NCI-H524 (cell line): ENCODE results near the gene ACTL9.

Experiments used
- DNase-seq, 2 experiments: peaks; one replicate each; lab custom pipeline; 2025; lab: John Stamatoyannopoulos, UW

ACTL9 gene

GRCh38 chr19:8684001-8684902, 14.3 kb downstream of the ACTL9 start:
- DNase-seq = no peak

- no peak for DNase-seq
Measured at GRCh38 chr19:8682931-8683330, 15.7 kb downstream of the ACTL9 start.

GRCh38 chr19:8682472-8682871, 16.1 kb downstream of the ACTL9 start:
- no peak for DNase-seq

GRCh38 chr19:8681345-8682029, 17.1 kb downstream of the ACTL9 start:
- no peak for DNase-seq

GRCh38 chr19:8680676-8681344, 17.8 kb downstream of the ACTL9 start:
- no peak for DNase-seq

GRCh38 chr19:8678244-8678807, 20.3 kb downstream of the ACTL9 start:
- DNase-seq = no peak

GRCh38 chr19:8675066-8675465, 23.5 kb downstream of the ACTL9 start:
- no peak for DNase-seq

- DNase-seq = no peak
Measured at GRCh38 chr19:8673276-8673891, 25.2 kb downstream of the ACTL9 start.

GRCh38 chr19:8666814-8667405, 31.7 kb downstream of the ACTL9 start:
- DNase-seq = no peak

- no peak for DNase-seq
Measured at GRCh38 chr19:8665468-8666213, 33.0 kb downstream of the ACTL9 start.

- no peak for DNase-seq
Measured at GRCh38 chr19:8664671-8665057, 33.9 kb downstream of the ACTL9 start.

GRCh38 chr19:8663920-8664670, 34.5 kb downstream of the ACTL9 start:
- no peak for DNase-seq

- DNase-seq = no peak
Measured at GRCh38 chr19:8662263-8662662, 36.3 kb downstream of the ACTL9 start.

GRCh38 chr19:8659905-8660304, 38.7 kb downstream of the ACTL9 start:
- DNase-seq = no peak

- DNase-seq = no peak
Measured at GRCh38 chr19:8657869-8658268, 40.7 kb downstream of the ACTL9 start.

GRCh38 chr19:8655340-8655709, 43.3 kb downstream of the ACTL9 start:
- no peak for DNase-seq

GRCh38 chr19:8654591-8655339, 43.8 kb downstream of the ACTL9 start:
- DNase-seq = peak in 1 of 2 experiments; percentile 27

GRCh38 chr19:8648240-8648639, 50.4 kb downstream of the ACTL9 start:
- no peak for DNase-seq
